GM12878 (cell line): ENCODE results near the gene CDON. TPM values are rescaled to one million over a fixed set of nuclear protein-coding genes. Genes with fewer than 3 reads are reported as not detected.

ENCODE experiments used
- ATAC-seq: fragments of 200-7000 bp; cut with Tn5 transposase; 3 replicates; pipeline ENCODE4 v1.9.1; 2020; ENCODE audit warnings: mild to moderate bottlenecking, moderate library complexity
- BruUV-seq: library from RNA; stranded (reverse); fragments of 400-500 nt; replicated peaks from 2 replicates; lab custom pipeline; 2021; lab: Mats Ljungman, UMichigan
- CTCF ChIA-PET: fragments of 300-600 bp; sonication (Branson Sonifier 250); formaldehyde crosslinking; extraction: SDS; loops from one replicate; lab custom pipeline; 2021; ENCODE audit warnings: inconsistent platforms; lab: Yijun Ruan, JAX
- POLR2A ChIA-PET: fragments of 350-600 bp; formaldehyde crosslinking; extraction: SDS; loops from one replicate; lab custom pipeline; 2021; ENCODE audit warnings: inconsistent platforms; lab: Charles Lee
- RAD21 ChIA-PET: fragments of 300-600 bp; sonication (Branson Sonifier 250); formaldehyde crosslinking; loops from one replicate; lab custom pipeline; 2023; ENCODE audit warnings: antibody characterized with exemption; ENCODE audit not compliant: unreplicated experiment; lab: Charles Lee
- SMC1A ChIA-PET: fragments of 300-600 bp; sonication (Branson Sonifier 250); formaldehyde crosslinking; loops from one replicate; lab custom pipeline; 2023; ENCODE audit not compliant: unreplicated experiment, uncharacterized antibody; lab: Charles Lee
- DNase-seq: peaks from one replicate; pipeline ENCODE4 v3.0.0-alpha.2; 2011; ENCODE audit warnings: low read depth, low spot score
- FAIRE-seq: peaks from 3 replicates; lab custom pipeline; 2011; peaks lifted over from hg19 to GRCh38; lab: Jason Lieb, UNC
- H2AFZ ChIP-seq: 2 replicates; pipeline ENCODE4 v1.6.0; 2011; ENCODE audit warnings: low read depth, low read length, control low read depth; ENCODE audit not compliant: control insufficient read depth
- H3K27ac ChIP-seq: 2 replicates; pipeline ENCODE4 v1.5.1; 2011; ENCODE audit warnings: control low read depth; ENCODE audit not compliant: control insufficient read depth, insufficient read depth
- H3K27me3 ChIP-seq, 2 experiments: replicated peaks in 1 of 2; 2 replicates each; pipeline versions ENCODE4 v1.6.0 to v1.6.1; 2011; ENCODE audit warnings: low read length in 1 of 2; ENCODE audit not compliant: control insufficient read depth in 2 of 2, insufficient read depth in 2 of 2
- H3K36me3 ChIP-seq, 2 experiments: 2 replicates each; pipeline ENCODE4 v1.5.1; 2011; ENCODE audit warnings: low read length in 1 of 2; ENCODE audit not compliant: control insufficient read depth in 2 of 2, insufficient read depth in 2 of 2
- H3K4me1 ChIP-seq: 2 replicates; pipeline ENCODE4 v1.6.1; 2011; ENCODE audit warnings: mild to moderate bottlenecking, low read length, moderate library complexity, mixed read lengths; ENCODE audit not compliant: control insufficient read depth, insufficient read depth
- H3K4me2 ChIP-seq: 2 replicates; pipeline ENCODE4 v1.6.0; 2011; ENCODE audit warnings: control low read depth; ENCODE audit not compliant: control insufficient read depth, insufficient read depth
- H3K4me3 ChIP-seq: fragments of 200-600 bp; sonication (generic); 2 replicates; pipeline ENCODE4 v1.5.1; 2016
- H3K79me2 ChIP-seq: 2 replicates; pipeline ENCODE4 v1.6.0; 2011; ENCODE audit warnings: low read length; ENCODE audit not compliant: control insufficient read depth, insufficient read depth
- H3K9ac ChIP-seq: 2 replicates; pipeline ENCODE4 v1.8.0; 2011; ENCODE audit warnings: low read length, control low read depth, mixed read lengths; ENCODE audit not compliant: control insufficient read depth, insufficient read depth
- H3K9me3 ChIP-seq: replicated peaks from 3 replicates; pipeline ENCODE4 v1.5.1; 2011; ENCODE audit warnings: mild to moderate bottlenecking, low read length; ENCODE audit not compliant: control insufficient read depth, insufficient read depth
- H4K20me1 ChIP-seq: 2 replicates; pipeline ENCODE4 v1.6.0; 2011; ENCODE audit not compliant: control insufficient read depth, insufficient read depth
- HDAC6 ChIP-seq: fragments of 200-600 bp; sonication (generic); IDR thresholded peaks from one replicate; pipeline ENCODE4 v1.8.0; 2017; ENCODE audit warnings: antibody characterized with exemption; ENCODE audit not compliant: unreplicated experiment
- HDGF ChIP-seq: fragments of 450-650 bp; IDR thresholded peaks from 2 replicates; pipeline ENCODE4 v1.6.1; 2016; ENCODE audit warnings: antibody characterized with exemption
- SP1 ChIP-seq: IDR thresholded peaks from one replicate; pipeline ENCODE4 v1.6.1; 2011; ENCODE audit warnings: low read depth, low read length
- ZZZ3 ChIP-seq: IDR thresholded peaks from 2 replicates; pipeline ENCODE4 v1.6.1; 2011; ENCODE audit warnings: low read depth; ENCODE audit not compliant: control insufficient read depth, insufficient read length
- whole genome bisulfite sequencing: methylation state at CpG from one replicate; pipeline ENCODE4 v1.1.6; 2016; ENCODE audit warnings: low lambda C conversion rate; ENCODE audit not compliant: insufficient replicate concordance, insufficient coverage; ENCODE audit errors: missing lambda C conversion rate; 5-methylcytosine and 5-hydroxymethylcytosine counted together
- in situ Hi-C: fragments of 300-500 bp; cut with MboI; formaldehyde crosslinking; loops from 9 replicates; pipeline ENCODE4 v1.14.3; 2018; ENCODE audit warnings: mixed read lengths
- intact Hi-C: fragments of 100-400 bp; cut with micrococcal nuclease; formaldehyde crosslinking; loops from one replicate; pipeline ENCODE4 v1.14.2; 2022; ENCODE audit not compliant: unreplicated experiment
- polyA plus RNA-seq, 11 experiments: library from polyadenylated mRNA; depleted of rRNA in 4 of 11; unstranded in 6 of 11; stranded (reverse) in 5 of 11; fragments of >200 nt; fragmentation: Nextera tagmentation in 4 of 11; fragmentation: Illumina TruSeq in 1 of 11; extraction: Ambion mirVana in 4 of 11; extraction: Trizol in 1 of 11; gene quantifications; 1 replicate in 1 of 11; 2 replicates in 10 of 11; pipeline versions ENCODE4 v1.2.1 to v1.2.3, GENCODE V29; 2011 to 2016; ENCODE audit warnings: inconsistent platforms in 2 of 11, missing spikeins in 2 of 11, low read depth in 1 of 11
- total RNA-seq, 4 experiments: library from RNA; depleted of rRNA in 3 of 4; stranded (reverse); fragments of >200 nt in 3 of 4; fragmentation: Illumina TruSeq in 1 of 4; extraction: Trizol in 1 of 4; gene quantifications; 2 replicates each; pipeline versions ENCODE4 v1.2.1 to v1.2.3, GENCODE V29; 2013 to 2021
- TF ChIP-seq, protein P1 (sequence below): fragments of 450-650 bp; formaldehyde crosslinking; IDR thresholded peaks from 2 replicates; pipeline ENCODE4 v1.5.0; 2022; ENCODE audit warnings: mild to moderate bottlenecking, missing genetic modification characterization
- TF ChIP-seq, protein P2 (sequence below): IDR thresholded peaks from 2 replicates; pipeline ENCODE4 v1.6.1; 2012; ENCODE audit warnings: low read length, inconsistent platforms

CDON gene
- total and polyA plus RNA-seq, 10 of the 15 experiments (the other 5 are each of a cell fraction or from before 2014, with no cell fraction given), result 0.07 to 4.2 (median 0.36) TPM

DNA sequence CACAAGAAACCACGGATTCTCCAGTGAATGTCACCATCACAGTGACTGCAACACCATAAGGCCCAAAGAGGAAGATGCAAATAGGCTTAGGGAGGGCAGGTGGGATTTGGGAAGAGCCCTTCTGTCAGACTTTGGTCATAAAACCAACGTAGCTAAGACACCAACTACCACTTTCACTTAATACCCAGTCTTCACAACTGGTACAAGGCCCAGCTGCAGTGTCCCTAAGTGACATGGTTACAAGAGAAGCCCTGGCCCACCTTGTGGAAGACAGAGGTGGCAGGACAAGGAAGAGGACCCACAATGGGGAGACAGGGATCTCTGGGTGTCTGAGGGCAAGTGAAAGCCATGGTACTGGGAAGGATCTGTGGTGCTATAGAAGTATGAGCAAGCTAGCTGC, 106.8 kb downstream of the CDON start:
- Histone ChIP-seq H4K20me1 (no peaks in the 10 kb centered on the region), H3K27me3 (no peaks in the 10 kb centered on the region), H2AFZ (no peak overlapping the region), H3K9ac (no peak overlapping the region), H3K36me3 (no peaks in the 10 kb centered on the region), H3K27ac (no peak overlapping the region), H3K4me1 (no peaks in the 10 kb centered on the region), H3K4me3 (no peak overlapping the region), H3K4me2 (no peak overlapping the region), H3K9me3 (no peaks in the 10 kb centered on the region; the same call in 2 of the 3 replicates), H3K79me2 (no peaks in the 10 kb centered on the region)
- no peak for DNase-seq
- 3% methylated on average over 2 of the region's 2 CpGs for WGBS
- ChIA-PET SMC1A (interaction anchor here (1.2 kb wide), 1 partner anchor 13 kb away, joined by 4 read pairs; no protein-coding TSS in a partner anchor), RAD21 (no interaction called here), CTCF (no interaction called here), POLR2A (no interaction called here)
- intact Hi-C loops, result no loop called here
- FAIRE-seq, result no peak
- BruUV-seq, result no TSS peak
- in situ Hi-C loops, result no loop called here
- ATAC-seq, result no peak
- no peak for TF ChIP-seq HDAC6
- TF ChIP-seq SP1, result no peak
- TF ChIP-seq HDGF, result no peak
- TF ChIP-seq, protein P1, sequence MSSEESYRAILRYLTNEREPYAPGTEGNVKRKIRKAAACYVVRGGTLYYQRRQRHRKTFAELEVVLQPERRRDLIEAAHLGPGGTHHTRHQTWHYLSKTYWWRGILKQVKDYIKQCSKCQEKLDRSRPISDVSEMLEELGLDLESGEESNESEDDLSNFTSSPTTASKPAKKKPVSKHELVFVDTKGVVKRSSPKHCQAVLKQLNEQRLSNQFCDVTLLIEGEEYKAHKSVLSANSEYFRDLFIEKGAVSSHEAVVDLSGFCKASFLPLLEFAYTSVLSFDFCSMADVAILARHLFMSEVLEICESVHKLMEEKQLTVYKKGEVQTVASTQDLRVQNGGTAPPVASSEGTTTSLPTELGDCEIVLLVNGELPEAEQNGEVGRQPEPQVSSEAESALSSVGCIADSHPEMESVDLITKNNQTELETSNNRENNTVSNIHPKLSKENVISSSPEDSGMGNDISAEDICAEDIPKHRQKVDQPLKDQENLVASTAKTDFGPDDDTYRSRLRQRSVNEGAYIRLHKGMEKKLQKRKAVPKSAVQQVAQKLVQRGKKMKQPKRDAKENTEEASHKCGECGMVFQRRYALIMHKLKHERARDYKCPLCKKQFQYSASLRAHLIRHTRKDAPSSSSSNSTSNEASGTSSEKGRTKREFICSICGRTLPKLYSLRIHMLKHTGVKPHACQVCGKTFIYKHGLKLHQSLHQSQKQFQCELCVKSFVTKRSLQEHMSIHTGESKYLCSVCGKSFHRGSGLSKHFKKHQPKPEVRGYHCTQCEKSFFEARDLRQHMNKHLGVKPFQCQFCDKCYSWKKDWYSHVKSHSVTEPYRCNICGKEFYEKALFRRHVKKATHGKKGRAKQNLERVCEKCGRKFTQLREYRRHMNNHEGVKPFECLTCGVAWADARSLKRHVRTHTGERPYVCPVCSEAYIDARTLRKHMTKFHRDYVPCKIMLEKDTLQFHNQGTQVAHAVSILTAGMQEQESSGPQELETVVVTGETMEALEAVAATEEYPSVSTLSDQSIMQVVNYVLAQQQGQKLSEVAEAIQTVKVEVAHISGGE (CRISPR knock-in tag), result no peak
- TF ChIP-seq, protein P2, sequence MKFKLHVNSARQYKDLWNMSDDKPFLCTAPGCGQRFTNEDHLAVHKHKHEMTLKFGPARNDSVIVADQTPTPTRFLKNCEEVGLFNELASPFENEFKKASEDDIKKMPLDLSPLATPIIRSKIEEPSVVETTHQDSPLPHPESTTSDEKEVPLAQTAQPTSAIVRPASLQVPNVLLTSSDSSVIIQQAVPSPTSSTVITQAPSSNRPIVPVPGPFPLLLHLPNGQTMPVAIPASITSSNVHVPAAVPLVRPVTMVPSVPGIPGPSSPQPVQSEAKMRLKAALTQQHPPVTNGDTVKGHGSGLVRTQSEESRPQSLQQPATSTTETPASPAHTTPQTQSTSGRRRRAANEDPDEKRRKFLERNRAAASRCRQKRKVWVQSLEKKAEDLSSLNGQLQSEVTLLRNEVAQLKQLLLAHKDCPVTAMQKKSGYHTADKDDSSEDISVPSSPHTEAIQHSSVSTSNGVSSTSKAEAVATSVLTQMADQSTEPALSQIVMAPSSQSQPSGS, result no peak
- no peak for TF ChIP-seq ZZZ3
